MM.1S (cell line): Measurements from ENCODE around the gene GALNT10.

Source experiments
- DNase-seq: peaks from one replicate; pipeline ENCODE4 v3.0.0-alpha.2; 2015
- H2AFZ ChIP-seq: fragments of 300-600 bp; sonication (generic); 2 replicates; pipeline ENCODE4 v1.6.0; 2016; ENCODE audit warnings: antibody characterized with exemption, low read length
- H3F3A ChIP-seq: fragments of 300-600 bp; sonication (generic); 2 replicates; pipeline ENCODE4 v1.6.1; 2016; ENCODE audit warnings: mild to moderate bottlenecking, antibody characterized with exemption, low read length, moderate library complexity, mixed read lengths; ENCODE audit not compliant: insufficient read depth
- H3K27ac ChIP-seq: fragments of 300-600 bp; sonication (generic); 2 replicates; pipeline ENCODE4 v1.5.1; 2016; ENCODE audit warnings: mild to moderate bottlenecking, low read length
- H3K27me3 ChIP-seq: fragments of 300-600 bp; sonication (generic); replicated peaks from 2 replicates; pipeline ENCODE4 v1.6.0; 2016; ENCODE audit warnings: low read length; ENCODE audit not compliant: insufficient read depth
- H3K36me3 ChIP-seq: fragments of 300-600 bp; sonication (generic); replicated peaks from 2 replicates; pipeline ENCODE4 v1.6.1; 2016; ENCODE audit warnings: mild to moderate bottlenecking, low read length, mixed read lengths; ENCODE audit not compliant: insufficient read depth
- H3K4me1 ChIP-seq: fragments of 300-600 bp; sonication (generic); 2 replicates; pipeline ENCODE4 v1.6.1; 2016; ENCODE audit warnings: low read length, mixed read lengths
- H3K4me2 ChIP-seq: fragments of 300-600 bp; sonication (generic); 2 replicates; pipeline ENCODE4 v1.6.0; 2016; ENCODE audit warnings: low read depth, low read length
- H3K4me3 ChIP-seq: fragments of 300-600 bp; sonication (generic); 2 replicates; pipeline ENCODE4 v1.5.1; 2016; ENCODE audit warnings: low read length, mixed read lengths
- H3K79me2 ChIP-seq: fragments of 300-600 bp; sonication (generic); 2 replicates; pipeline ENCODE4 v1.6.1; 2016; ENCODE audit warnings: mixed run types, low read length, mixed read lengths
- H3K9ac ChIP-seq: fragments of 300-600 bp; sonication (generic); 2 replicates; pipeline ENCODE4 v1.6.1; 2016; ENCODE audit warnings: low read length, mixed read lengths
- H3K9me2 ChIP-seq: fragments of 300-600 bp; sonication (generic); replicated peaks from 2 replicates; pipeline ENCODE4 v1.6.1; 2016; ENCODE audit warnings: mild to moderate bottlenecking, low read length, mixed read lengths; ENCODE audit not compliant: insufficient read depth
- H3K9me3 ChIP-seq: fragments of 300-600 bp; sonication (generic); replicated peaks from 2 replicates; pipeline ENCODE4 v1.6.1; 2016; ENCODE audit warnings: mild to moderate bottlenecking, low read length, mixed read lengths; ENCODE audit not compliant: insufficient read depth
- H4K20me1 ChIP-seq: fragments of 300-600 bp; sonication (generic); 2 replicates; pipeline ENCODE4 v1.6.1; 2016; ENCODE audit warnings: mild to moderate bottlenecking, low read length, moderate library complexity, mixed read lengths; ENCODE audit not compliant: insufficient read depth
- CTCF ChIP-seq: fragments of 300-600 bp; sonication (generic); IDR thresholded peaks from 2 replicates; pipeline ENCODE4 v1.5.1; 2016; ENCODE audit warnings: antibody characterized with exemption, low read length, mixed read lengths
- EZH2 ChIP-seq: fragments of 300-600 bp; sonication (generic); optimal IDR thresholded peaks from 2 replicates; pipeline ENCODE3; 2017; ENCODE audit warnings: low read depth, mild to moderate bottlenecking, antibody characterized with exemption, low read length, mixed read lengths
- EZH2phosphoT487 ChIP-seq: fragments of 300-600 bp; sonication (generic); IDR thresholded peaks from 2 replicates; pipeline ENCODE4 v1.6.1; 2018; ENCODE audit warnings: antibody characterized with exemption, low read length

The GALNT10 gene

GRCh38 chr5:154437281-154437965, 246.9 kb downstream of the GALNT10 start:
- Histone ChIP-seq H3K9ac (no peak overlapping the region), H3F3A (no peaks in the 10 kb centered on the region)

DNA sequence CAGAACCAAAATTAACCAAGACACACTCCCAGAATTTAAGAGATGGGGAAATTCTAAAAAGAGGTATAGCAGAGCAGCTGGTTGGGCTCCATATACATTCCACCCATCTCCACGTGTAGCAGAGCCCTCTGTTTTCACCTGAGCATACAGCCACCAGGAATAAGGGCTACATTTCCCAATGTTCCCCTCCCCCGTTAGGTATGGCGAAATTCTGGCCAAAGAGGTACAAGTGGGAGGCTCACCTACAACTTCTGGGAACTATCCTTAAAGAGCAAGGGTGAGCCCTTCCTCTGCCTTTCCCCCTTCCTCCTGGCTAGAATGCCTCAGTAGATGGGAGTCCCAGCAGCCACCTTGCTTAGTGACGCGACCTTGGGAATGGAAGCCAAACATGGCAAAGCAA, 250.0 kb downstream of the GALNT10 start:
- Histone ChIP-seq H3K27ac (no peak overlapping the region), H3K9ac (no peak overlapping the region), H3K9me2 (no peaks in the 10 kb centered on the region), H3K4me1 (peaks cover 4% of the 10 kb centered on the region), H3K79me2 (peaks cover 13% of the 10 kb centered on the region), H3K27me3 (no peaks in the 10 kb centered on the region), H3K9me3 (no peaks in the 10 kb centered on the region), H3K36me3 (0 out of 2 replicates have a peak, but pooled peaks cover 4% of the 10 kb centered on the region), H4K20me1 (no peaks in the 10 kb centered on the region), H3F3A (0 out of 2 replicates have a peak, but pooled peaks cover 6% of the 10 kb centered on the region), H3K4me3 (no peak overlapping the region), H3K4me2 (no peak overlapping the region), H2AFZ (no peak overlapping the region)
- no peak for TF ChIP-seq EZH2phosphoT487
- no peak for TF ChIP-seq EZH2
- TF ChIP-seq CTCF: no peak
- DNase-seq: no peak

More at GRCh38 chr5:154437281-154437965, 246.9 kb downstream of the GALNT10 start:
- Histone ChIP-seq H3K4me2 (no peak overlapping the region), H3K36me3 (0 out of 2 replicates have a peak, but pooled peaks cover 4% of the 10 kb centered on the region), H3K4me3 (no peak overlapping the region), H3K9me2 (no peaks in the 10 kb centered on the region), H4K20me1 (no peaks in the 10 kb centered on the region), H3K27me3 (no peaks in the 10 kb centered on the region), H3K9me3 (no peaks in the 10 kb centered on the region), H3K27ac (no peak overlapping the region), H3K4me1 (no peaks in the 10 kb centered on the region), H3K79me2 (no peaks in the 10 kb centered on the region), H2AFZ (no peak overlapping the region)
- no peak for DNase-seq
- TF ChIP-seq EZH2phosphoT487: no peak
- TF ChIP-seq EZH2: no peak
- TF ChIP-seq CTCF: no peak

DNA sequence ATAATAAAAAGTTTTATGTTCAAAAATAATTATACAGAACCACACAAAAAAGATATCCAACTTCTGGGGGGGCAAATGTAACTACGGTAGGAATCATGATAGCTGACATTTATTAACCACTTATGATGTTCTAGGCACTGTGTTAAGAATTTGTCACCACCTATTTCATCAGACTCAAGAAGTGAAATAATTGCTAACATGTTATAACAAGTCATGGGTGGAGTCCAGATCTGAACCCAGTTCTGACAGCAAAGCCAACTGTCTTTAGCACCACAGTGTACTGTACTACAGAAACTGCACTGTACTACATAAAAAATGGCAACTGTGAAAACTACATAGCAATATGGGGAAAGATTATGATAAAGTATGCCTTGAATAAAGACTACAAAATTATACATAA, 252.3 kb downstream of the GALNT10 start:
- DNase-seq: no peak
- Histone ChIP-seq H3K79me2 (peaks cover 30% of the 10 kb centered on the region), H3F3A (0 out of 2 replicates have a peak, but pooled peaks cover 6% of the 10 kb centered on the region), H3K27me3 (no peaks in the 10 kb centered on the region), H4K20me1 (no peaks in the 10 kb centered on the region; the same call in 1 of the 2 replicates), H3K36me3 (0 out of 2 replicates have a peak, but pooled peaks cover 4% of the 10 kb centered on the region), H3K9me3 (no peaks in the 10 kb centered on the region), H3K4me3 (no peak overlapping the region), H3K9ac (no peak overlapping the region), H3K27ac (no peak overlapping the region), H3K4me1 (peaks cover 4% of the 10 kb centered on the region), H3K9me2 (no peaks in the 10 kb centered on the region), H3K4me2 (no peak overlapping the region), H2AFZ (no peak overlapping the region)
- no peak for TF ChIP-seq CTCF
- no peak for TF ChIP-seq EZH2phosphoT487
- TF ChIP-seq EZH2: no peak
